WTC11 (cell line): ENCODE results near the gene ZFP2. TPM values are rescaled to one million over a fixed set of nuclear protein-coding genes. Genes with fewer than 3 reads are reported as not detected.

Experiments used
- EMX1 ChIP-seq: fragments of 250-450 bp; sonication (Bioruptor Pico); IDR thresholded peaks from 2 replicates; pipeline ENCODE4 v1.8.0; 2021; ENCODE audit warnings: mild to moderate bottlenecking
- IRF2 ChIP-seq: sonication (generic); formaldehyde crosslinking; IDR thresholded peaks from 2 replicates; pipeline ENCODE4 v1.8.0; 2022; ENCODE audit warnings: low read depth, missing genetic modification reagents, borderline replicate concordance
- total RNA-seq: library from RNA; stranded (reverse); gene quantifications from 3 replicates; pipeline ENCODE4 v1.2.3, GENCODE V29; 2021
- TF ChIP-seq, protein P1 (sequence below): sonication (generic); formaldehyde crosslinking; IDR thresholded peaks from 2 replicates; pipeline ENCODE4 v1.8.1; 2022; ENCODE audit warnings: low read depth, missing genetic modification reagents, borderline replicate concordance
- TF ChIP-seq, protein P2 (sequence below): sonication (generic); formaldehyde crosslinking; IDR thresholded peaks from 2 replicates; pipeline ENCODE4 v1.8.1; 2023; ENCODE audit warnings: mild to moderate bottlenecking, missing genetic modification reagents, moderate library complexity

ZFP2 gene
- total RNA-seq, 1 experiment from 2014 or later, result 1.0 TPM

DNA sequence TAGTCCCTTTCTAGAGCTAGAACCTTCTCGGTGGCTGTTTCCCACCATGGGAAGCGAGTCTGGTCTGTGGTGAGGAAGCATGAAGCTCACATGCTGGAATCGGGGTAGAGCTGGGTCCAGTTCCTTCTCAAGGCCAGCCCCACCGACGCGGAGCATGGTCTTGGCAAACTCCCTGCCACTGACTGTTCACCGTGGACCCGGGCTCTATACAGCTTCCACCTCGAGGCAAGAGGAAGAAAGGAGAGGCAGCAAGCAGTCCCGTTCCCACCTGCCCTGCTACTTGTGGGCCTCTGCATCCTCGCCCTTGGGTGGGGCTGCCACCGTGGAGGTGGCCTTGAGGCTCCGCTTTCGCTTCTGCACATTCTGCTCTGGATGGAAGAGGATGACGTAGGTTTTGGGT is 85.7 kb downstream of the ZFP2 start (continued):
- TF ChIP-seq IRF2, result no peak
- TF ChIP-seq EMX1, result no peak
- TF ChIP-seq, protein P1, sequence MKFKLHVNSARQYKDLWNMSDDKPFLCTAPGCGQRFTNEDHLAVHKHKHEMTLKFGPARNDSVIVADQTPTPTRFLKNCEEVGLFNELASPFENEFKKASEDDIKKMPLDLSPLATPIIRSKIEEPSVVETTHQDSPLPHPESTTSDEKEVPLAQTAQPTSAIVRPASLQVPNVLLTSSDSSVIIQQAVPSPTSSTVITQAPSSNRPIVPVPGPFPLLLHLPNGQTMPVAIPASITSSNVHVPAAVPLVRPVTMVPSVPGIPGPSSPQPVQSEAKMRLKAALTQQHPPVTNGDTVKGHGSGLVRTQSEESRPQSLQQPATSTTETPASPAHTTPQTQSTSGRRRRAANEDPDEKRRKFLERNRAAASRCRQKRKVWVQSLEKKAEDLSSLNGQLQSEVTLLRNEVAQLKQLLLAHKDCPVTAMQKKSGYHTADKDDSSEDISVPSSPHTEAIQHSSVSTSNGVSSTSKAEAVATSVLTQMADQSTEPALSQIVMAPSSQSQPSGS (CRISPR knock-in tag), result no peak
- TF ChIP-seq, protein P2, sequence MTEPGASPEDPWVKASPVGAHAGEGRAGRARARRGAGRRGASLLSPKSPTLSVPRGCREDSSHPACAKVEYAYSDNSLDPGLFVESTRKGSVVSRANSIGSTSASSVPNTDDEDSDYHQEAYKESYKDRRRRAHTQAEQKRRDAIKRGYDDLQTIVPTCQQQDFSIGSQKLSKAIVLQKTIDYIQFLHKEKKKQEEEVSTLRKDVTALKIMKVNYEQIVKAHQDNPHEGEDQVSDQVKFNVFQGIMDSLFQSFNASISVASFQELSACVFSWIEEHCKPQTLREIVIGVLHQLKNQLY (CRISPR knock-in tag), result no peak

Other genes with a start within 250 kb of the ZFP2 start
- gene ZNF354A, start 165.3 kb upstream of the ZFP2 start, total RNA-seq, result 22.5 to 25.2 TPM (median 22.5 TPM) in 3 replicates
- 22.1 to 26.2 TPM (median 25.0 TPM) in 3 replicates for gene ZNF354B, start 36.0 kb upstream of the ZFP2 start, total RNA-seq
- 4.3 to 5.1 TPM (median 4.9 TPM) in 3 replicates for gene ZNF454, start 45.3 kb downstream of the ZFP2 start, total RNA-seq
- 0.05 to 0.33 TPM in 2 of 3 replicates, not detected in the other for gene GRM6, start 99.4 kb downstream of the ZFP2 start, total RNA-seq
- gene ZNF879, start 127.9 kb downstream of the ZFP2 start, total RNA-seq, result 4.7 to 5.8 TPM (median 5.2 TPM) in 3 replicates
- 7.9 to 8.9 TPM (median 8.9 TPM) in 3 replicates for gene ZNF354C, start 164.5 kb downstream of the ZFP2 start, total RNA-seq